Activated naive CD4-positive, alpha-beta T cell treated with anti-CD3 and anti-CD28 coated beads, Interleukin-2, amount 50 U/mL, for 24 hours (primary cell): ENCODE measurements around the gene DAPK1.

Source experiments
- H3K27ac Mint-ChIP-seq: one replicate; pipeline ENCODE4 v1.8.0; 2021; ENCODE audit warnings: mild to moderate bottlenecking, mixed read lengths
- H3K27me3 Mint-ChIP-seq: one replicate; pipeline ENCODE4 v1.8.0; 2021; ENCODE audit warnings: mixed read lengths
- H3K36me3 Mint-ChIP-seq: one replicate; pipeline ENCODE4 v1.8.0; 2021; ENCODE audit warnings: mixed read lengths
- H3K4me1 Mint-ChIP-seq: one replicate; pipeline ENCODE4 v1.8.0; 2021; ENCODE audit warnings: mixed read lengths
- H3K4me3 Mint-ChIP-seq: one replicate; pipeline ENCODE4 v1.8.0; 2021; ENCODE audit warnings: mild to moderate bottlenecking, mixed read lengths
- H3K9me3 Mint-ChIP-seq: one replicate; pipeline ENCODE4 v1.8.0; 2021; ENCODE audit warnings: mixed read lengths

Gene DAPK1

GRCh38 chr9:87596862-87597261 lies 99.2 kb downstream of the DAPK1 start:
- no peak overlapping the region for H3K27ac Mint-ChIP-seq
- H3K4me1 Mint-ChIP-seq = no peaks in the 10 kb centered on the region
- H3K36me3 Mint-ChIP-seq = no peaks in the 10 kb centered on the region
- H3K9me3 Mint-ChIP-seq = no peaks in the 10 kb centered on the region
- H3K27me3 Mint-ChIP-seq = peaks cover 6% of the 10 kb centered on the region
- no peak overlapping the region for H3K4me3 Mint-ChIP-seq

GRCh38 chr9:87597710-87598443 lies 100.2 kb downstream of the DAPK1 start:
- H3K9me3 Mint-ChIP-seq = no peaks in the 10 kb centered on the region
- H3K4me1 Mint-ChIP-seq = no peaks in the 10 kb centered on the region
- H3K36me3 Mint-ChIP-seq = no peaks in the 10 kb centered on the region
- H3K27me3 Mint-ChIP-seq = peaks cover 6% of the 10 kb centered on the region
- no peak overlapping the region for H3K4me3 Mint-ChIP-seq
- H3K27ac Mint-ChIP-seq = no peak overlapping the region

- peaks cover under 1% of the 10 kb centered on the region for H3K4me1 Mint-ChIP-seq
- H3K27me3 Mint-ChIP-seq = peaks cover 15% of the 10 kb centered on the region
- no peak overlapping the region for H3K4me3 Mint-ChIP-seq
- H3K36me3 Mint-ChIP-seq = no peaks in the 10 kb centered on the region
- no peak overlapping the region for H3K27ac Mint-ChIP-seq
- no peaks in the 10 kb centered on the region for H3K9me3 Mint-ChIP-seq
Measured at GRCh38 chr9:87599901-87600610, 102.4 kb downstream of the DAPK1 start.

GRCh38 chr9:87601176-87601575 lies 103.5 kb downstream of the DAPK1 start:
- Mint-ChIP-seq H3K27me3 (peaks cover 18% of the 10 kb centered on the region), H3K4me3 (no peak overlapping the region), H3K27ac (no peak overlapping the region), H3K4me1 (peaks cover 6% of the 10 kb centered on the region), H3K36me3 (no peaks in the 10 kb centered on the region), H3K9me3 (no peaks in the 10 kb centered on the region)

GRCh38 chr9:87601595-87601994 lies 103.9 kb downstream of the DAPK1 start:
- Mint-ChIP-seq H3K4me3 (no peak overlapping the region), H3K36me3 (no peaks in the 10 kb centered on the region), H3K9me3 (no peaks in the 10 kb centered on the region), H3K27ac (no peak overlapping the region), H3K27me3 (peaks cover 18% of the 10 kb centered on the region), H3K4me1 (peaks cover 6% of the 10 kb centered on the region)

- H3K27me3 Mint-ChIP-seq = peaks cover 18% of the 10 kb centered on the region
- H3K36me3 Mint-ChIP-seq = no peaks in the 10 kb centered on the region
- no peak overlapping the region for H3K4me3 Mint-ChIP-seq
- H3K27ac Mint-ChIP-seq = no peak overlapping the region
- peaks cover 6% of the 10 kb centered on the region for H3K4me1 Mint-ChIP-seq
- H3K9me3 Mint-ChIP-seq = no peaks in the 10 kb centered on the region
Measured at GRCh38 chr9:87602933-87603643, 105.4 kb downstream of the DAPK1 start.

- Mint-ChIP-seq H3K4me1 (peaks cover 6% of the 10 kb centered on the region), H3K9me3 (no peaks in the 10 kb centered on the region), H3K4me3 (no peak overlapping the region), H3K36me3 (no peaks in the 10 kb centered on the region), H3K27ac (no peak overlapping the region), H3K27me3 (peaks cover 17% of the 10 kb centered on the region)
Measured at GRCh38 chr9:87603854-87604490, 106.3 kb downstream of the DAPK1 start.

- Mint-ChIP-seq H3K36me3 (no peaks in the 10 kb centered on the region), H3K4me1 (peaks cover 6% of the 10 kb centered on the region), H3K4me3 (no peak overlapping the region), H3K27me3 (peaks cover 15% of the 10 kb centered on the region), H3K27ac (no peak overlapping the region), H3K9me3 (no peaks in the 10 kb centered on the region)
Measured at GRCh38 chr9:87604886-87605588, 107.4 kb downstream of the DAPK1 start.

- Mint-ChIP-seq H3K36me3 (no peaks in the 10 kb centered on the region), H3K27me3 (peaks cover 13% of the 10 kb centered on the region), H3K27ac (no peak overlapping the region), H3K4me3 (no peak overlapping the region), H3K9me3 (no peaks in the 10 kb centered on the region), H3K4me1 (peaks cover 6% of the 10 kb centered on the region)
Measured at GRCh38 chr9:87605676-87606075, 108.0 kb downstream of the DAPK1 start.

- H3K27ac Mint-ChIP-seq = no peak overlapping the region
- H3K27me3 Mint-ChIP-seq = peaks cover 13% of the 10 kb centered on the region
- H3K4me3 Mint-ChIP-seq = no peak overlapping the region
- peaks cover 6% of the 10 kb centered on the region for H3K4me1 Mint-ChIP-seq
- H3K36me3 Mint-ChIP-seq = no peaks in the 10 kb centered on the region
- H3K9me3 Mint-ChIP-seq = no peaks in the 10 kb centered on the region
Measured at GRCh38 chr9:87606841-87607521, 109.3 kb downstream of the DAPK1 start.

- peaks cover 6% of the 10 kb centered on the region for H3K4me1 Mint-ChIP-seq
- H3K27me3 Mint-ChIP-seq = peaks cover 13% of the 10 kb centered on the region
- no peak overlapping the region for H3K4me3 Mint-ChIP-seq
- H3K27ac Mint-ChIP-seq = no peak overlapping the region
- H3K36me3 Mint-ChIP-seq = no peaks in the 10 kb centered on the region
- H3K9me3 Mint-ChIP-seq = no peaks in the 10 kb centered on the region
Measured at GRCh38 chr9:87607859-87608258, 110.2 kb downstream of the DAPK1 start.

- H3K9me3 Mint-ChIP-seq = no peaks in the 10 kb centered on the region
- no peak overlapping the region for H3K4me3 Mint-ChIP-seq
- peaks cover 13% of the 10 kb centered on the region for H3K27me3 Mint-ChIP-seq
- no peaks in the 10 kb centered on the region for H3K36me3 Mint-ChIP-seq
- H3K4me1 Mint-ChIP-seq = peaks cover 6% of the 10 kb centered on the region
- H3K27ac Mint-ChIP-seq = no peak overlapping the region
Measured at GRCh38 chr9:87609002-87609401, 111.3 kb downstream of the DAPK1 start.

GRCh38 chr9:87609486-87609885 lies 111.8 kb downstream of the DAPK1 start:
- Mint-ChIP-seq H3K9me3 (no peaks in the 10 kb centered on the region), H3K27ac (no peak overlapping the region)

GRCh38 chr9:87610200-87611155 lies 112.8 kb downstream of the DAPK1 start:
- Mint-ChIP-seq H3K36me3 (no peaks in the 10 kb centered on the region), H3K4me1 (peaks cover 1% of the 10 kb centered on the region), H3K27me3 (peaks cover 5% of the 10 kb centered on the region), H3K4me3 (no peak overlapping the region), H3K27ac (no peak overlapping the region), H3K9me3 (no peaks in the 10 kb centered on the region)

More at GRCh38 chr9:87609486-87609885, 111.8 kb downstream of the DAPK1 start:
- Mint-ChIP-seq H3K4me3 (no peak overlapping the region), H3K36me3 (no peaks in the 10 kb centered on the region), H3K4me1 (peaks cover 6% of the 10 kb centered on the region), H3K27me3 (peaks cover 9% of the 10 kb centered on the region)
